Measurements from ENCODE around the gene GNB1L. TPM values are rescaled to one million over a fixed set of nuclear protein-coding genes. Genes with fewer than 3 reads are reported as not detected.
"Not testable (repeated sequence)": the region's sequence is repeated elsewhere in the genome, so short reads cannot be mapped to it uniquely, and the experiment has no call there.

The GNB1L gene
- total RNA-seq, 4 donors from 2014 or later, result 4.6 to 8.7 (median 6.8) TPM

GRCh38 chr22:19832476-19833108 lies 22.1 kb downstream of the GNB1L start:
- WGBS, result 88% methylated on average over 7 of the region's 7 CpGs
- intact Hi-C loops (cut with DNase I), result no loop called here
- no peaks in the 10 kb centered on the region for H3K9me3 ChIP-seq
- no peaks in the 10 kb centered on the region for H3K4me1 ChIP-seq
- no peaks in the 10 kb centered on the region for H3K36me3 ChIP-seq
- TF ChIP-seq, protein P1, sequence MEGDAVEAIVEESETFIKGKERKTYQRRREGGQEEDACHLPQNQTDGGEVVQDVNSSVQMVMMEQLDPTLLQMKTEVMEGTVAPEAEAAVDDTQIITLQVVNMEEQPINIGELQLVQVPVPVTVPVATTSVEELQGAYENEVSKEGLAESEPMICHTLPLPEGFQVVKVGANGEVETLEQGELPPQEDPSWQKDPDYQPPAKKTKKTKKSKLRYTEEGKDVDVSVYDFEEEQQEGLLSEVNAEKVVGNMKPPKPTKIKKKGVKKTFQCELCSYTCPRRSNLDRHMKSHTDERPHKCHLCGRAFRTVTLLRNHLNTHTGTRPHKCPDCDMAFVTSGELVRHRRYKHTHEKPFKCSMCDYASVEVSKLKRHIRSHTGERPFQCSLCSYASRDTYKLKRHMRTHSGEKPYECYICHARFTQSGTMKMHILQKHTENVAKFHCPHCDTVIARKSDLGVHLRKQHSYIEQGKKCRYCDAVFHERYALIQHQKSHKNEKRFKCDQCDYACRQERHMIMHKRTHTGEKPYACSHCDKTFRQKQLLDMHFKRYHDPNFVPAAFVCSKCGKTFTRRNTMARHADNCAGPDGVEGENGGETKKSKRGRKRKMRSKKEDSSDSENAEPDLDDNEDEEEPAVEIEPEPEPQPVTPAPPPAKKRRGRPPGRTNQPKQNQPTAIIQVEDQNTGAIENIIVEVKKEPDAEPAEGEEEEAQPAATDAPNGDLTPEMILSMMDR (IDR thresholded peaks at IDR 0.05), result no peak
- TF ChIP-seq EP300 (IDR thresholded peaks at IDR 0.05), result no peak
- no peak for TF ChIP-seq POLR2A (IDR thresholded peaks at IDR 0.05; ENCODE audit: low read depth)
- no peak for TF ChIP-seq POLR2AphosphoS5 (IDR thresholded peaks at IDR 0.05)
- DNase-seq (ENCODE audit: extremely low spot score), result no peak
- no peak overlapping the region for H3K4me3 ChIP-seq
- H3K27ac ChIP-seq (replicated peaks in 1 of 4), result no peak overlapping the region
- no peaks in the 10 kb centered on the region for H3K27me3 ChIP-seq

GRCh38 chr22:19831979-19832378 lies 22.7 kb downstream of the GNB1L start:
- H3K9me3 ChIP-seq; DNase-seq (ENCODE audit: extremely low spot score); H3K4me3 ChIP-seq; H3K36me3 ChIP-seq; H3K27me3 ChIP-seq; intact Hi-C loops (cut with DNase I); H3K4me1 ChIP-seq; H3K27ac ChIP-seq (replicated peaks in 1 of 4): not testable (repeated sequence)
- 98% methylated on average over 3 of the region's 3 CpGs for WGBS

- TF ChIP-seq, protein P1 (IDR thresholded peaks at IDR 0.05), result no peak
- no peak for TF ChIP-seq POLR2AphosphoS5 (IDR thresholded peaks at IDR 0.05)
- TF ChIP-seq POLR2A (IDR thresholded peaks at IDR 0.05; ENCODE audit: low read depth), result no peak
- TF ChIP-seq EP300 (IDR thresholded peaks at IDR 0.05), result no peak
- WGBS, result over 99% methylated on average over 6 of the region's 6 CpGs
These were observed 23.7 kb downstream of the GNB1L start for GRCh38 chr22:19831016-19831415.

GRCh38 chr22:19828035-19828401 lies 26.7 kb downstream of the GNB1L start:
- Histone ChIP-seq H3K27ac (replicated peaks in 1 of 4) (no peak overlapping the region), H3K4me3 (no peak overlapping the region), H3K4me1 (no peaks in the 10 kb centered on the region), H3K27me3 (no peaks in the 10 kb centered on the region), H3K36me3 (no peaks in the 10 kb centered on the region), H3K9me3 (no peaks in the 10 kb centered on the region)
- TF ChIP-seq EP300 (IDR thresholded peaks at IDR 0.05), result no peak
- 76% methylated on average over 2 of the region's 2 CpGs for WGBS
- intact Hi-C loops (cut with DNase I), result no loop called here
- DNase-seq (ENCODE audit: extremely low spot score), result no peak

More at GRCh38 chr22:19831016-19831415, 23.7 kb downstream of the GNB1L start:
- intact Hi-C loops (cut with DNase I), result no loop called here
- no peaks in the 10 kb centered on the region for H3K27me3 ChIP-seq
- no peaks in the 10 kb centered on the region for H3K36me3 ChIP-seq
- no peak overlapping the region for H3K27ac ChIP-seq (replicated peaks in 1 of 4)
- no peak overlapping the region for H3K4me3 ChIP-seq
- no peak for DNase-seq (ENCODE audit: extremely low spot score)
- no peaks in the 10 kb centered on the region for H3K9me3 ChIP-seq
- no peaks in the 10 kb centered on the region for H3K4me1 ChIP-seq

DNA sequence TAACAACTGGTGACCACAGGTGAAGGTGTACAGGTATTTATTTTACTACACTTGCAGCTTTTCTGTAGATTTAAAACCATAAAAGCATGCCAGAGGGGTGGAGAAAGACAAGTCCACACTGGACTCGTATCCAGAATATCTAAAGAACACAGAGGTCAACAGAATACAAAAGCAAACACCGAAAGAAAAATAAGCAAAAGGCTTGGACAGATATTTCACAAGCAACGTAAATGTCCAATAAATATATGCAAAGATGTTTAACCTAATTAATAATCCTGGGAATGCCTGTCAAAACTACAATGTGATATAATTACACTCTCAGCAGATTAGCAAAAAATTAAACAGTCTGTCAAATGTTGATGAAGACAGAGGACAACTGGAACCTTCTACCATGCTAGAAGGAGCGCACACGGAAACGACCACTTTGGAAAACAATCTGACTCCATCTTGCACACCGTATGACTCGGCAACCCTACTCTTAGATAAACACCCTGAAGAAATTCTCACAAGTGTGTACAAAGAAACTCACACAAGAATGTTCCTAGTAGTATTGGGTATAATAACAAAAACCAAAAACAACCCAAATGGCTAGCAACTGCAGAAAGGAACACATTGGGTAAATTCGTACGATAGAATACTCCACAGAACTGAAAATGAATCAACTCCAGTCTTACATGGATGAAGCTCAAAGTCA lies 27.2 kb downstream of the GNB1L start:
- intact Hi-C loops (cut with DNase I), result no loop called here
- H3K9me3 ChIP-seq, result no peaks in the 10 kb centered on the region
- H3K4me3 ChIP-seq, result no peak overlapping the region
- H3K4me1 ChIP-seq, result no peaks in the 10 kb centered on the region
- no peaks in the 10 kb centered on the region for H3K36me3 ChIP-seq
- TF ChIP-seq, protein P1 (IDR thresholded peaks at IDR 0.05), result no peak
- TF ChIP-seq POLR2A (IDR thresholded peaks at IDR 0.05; ENCODE audit: low read depth) (no peak), POLR2AphosphoS5 (IDR thresholded peaks at IDR 0.05) (no peak), EP300 (IDR thresholded peaks at IDR 0.05) (no peak)
- no peak overlapping the region for H3K27ac ChIP-seq (replicated peaks in 1 of 4)
- DNase-seq (ENCODE audit: extremely low spot score), result no peak
- WGBS, result 54% methylated on average over 10 of the region's 10 CpGs
- no peaks in the 10 kb centered on the region for H3K27me3 ChIP-seq

DNA sequence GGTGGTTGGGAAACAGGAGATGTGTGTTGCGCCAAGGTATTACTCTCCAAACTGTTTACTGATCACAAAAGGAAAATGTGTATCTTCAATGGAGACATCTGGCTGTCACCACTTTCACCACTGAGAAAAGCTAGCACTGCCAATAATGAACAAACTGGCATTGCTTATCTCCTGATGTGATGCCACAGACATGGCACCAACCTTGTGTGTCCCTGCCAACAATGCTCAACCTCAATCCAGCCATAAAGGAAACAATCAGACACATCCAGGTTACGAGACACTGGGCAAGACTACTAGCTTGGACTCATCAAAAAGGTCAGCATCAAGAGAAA lies 28.1 kb downstream of the GNB1L start:
- intact Hi-C loops (cut with DNase I), result no loop called here
- WGBS, result 97% methylated on average over 2 of the region's 2 CpGs

More for the DNA sequence above, 28.1 kb downstream of the GNB1L start:
- Histone ChIP-seq H3K9me3 (no peaks in the 10 kb centered on the region), H3K27me3 (no peaks in the 10 kb centered on the region), H3K27ac (replicated peaks in 1 of 4) (no peak overlapping the region), H3K4me3 (no peak overlapping the region), H3K36me3 (no peaks in the 10 kb centered on the region), H3K4me1 (no peaks in the 10 kb centered on the region)
- TF ChIP-seq POLR2AphosphoS5 (IDR thresholded peaks at IDR 0.05) (no peak), EP300 (IDR thresholded peaks at IDR 0.05) (no peak), POLR2A (IDR thresholded peaks at IDR 0.05; ENCODE audit: low read depth) (no peak)
- TF ChIP-seq, protein P1 (IDR thresholded peaks at IDR 0.05), result no peak
- DNase-seq (ENCODE audit: extremely low spot score), result no peak

All from esophagus muscularis mucosa (tissue), 4 donors.